NCI-H524 treated with DMSO at 0.1 percent for 48 hours (cell line): ENCODE data around the gene CHST12.
"Not testable (repeated sequence)": the region's sequence is repeated elsewhere in the genome, so short reads cannot be mapped to it uniquely, and the experiment has no call there.

Source experiments
- DNase-seq: peaks from one replicate; lab custom pipeline; 2025; lab: John Stamatoyannopoulos, UW

Gene CHST12

DNA sequence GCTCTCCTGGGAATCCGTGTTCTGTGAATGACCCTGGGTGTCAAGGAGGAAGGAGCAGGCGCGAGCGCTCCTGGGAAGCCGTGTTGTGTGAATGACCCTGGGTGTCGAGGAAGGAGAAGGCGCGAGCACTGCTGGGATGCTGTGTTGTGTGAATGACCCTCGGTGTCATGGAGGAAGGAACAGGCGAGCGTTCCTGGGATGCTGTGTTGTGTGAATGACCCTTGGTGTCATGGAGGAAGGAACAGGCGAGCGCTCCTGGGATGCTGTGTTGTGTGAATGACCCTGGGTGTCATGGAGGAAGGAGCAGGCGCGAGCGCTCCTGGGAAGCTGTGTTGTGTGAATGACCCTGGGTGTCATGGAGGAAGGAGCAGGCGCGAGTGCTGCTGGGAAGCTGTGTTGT, 25.3 kb upstream of the CHST12 start:
- DNase-seq: not testable (repeated sequence)

DNA sequence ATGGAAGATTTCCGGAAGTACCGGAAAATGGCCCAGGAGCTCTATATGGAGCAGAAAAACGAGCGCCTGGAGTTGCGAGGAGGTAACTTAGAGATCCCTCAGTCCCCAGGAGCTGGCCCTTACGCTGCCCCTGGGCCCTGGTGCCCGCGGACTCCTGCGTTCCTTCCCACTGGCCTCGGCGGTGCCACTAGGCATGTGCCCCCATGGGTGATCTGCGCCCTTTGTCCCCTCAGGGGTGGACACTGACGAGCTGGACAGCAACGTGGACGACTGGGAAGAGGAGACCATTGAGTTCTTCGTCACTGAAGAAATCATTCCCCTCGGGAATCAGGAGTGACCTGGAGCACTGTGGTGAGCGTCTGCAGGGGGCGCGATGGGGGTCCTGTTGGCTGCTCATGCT, 24.2 kb upstream of the CHST12 start:
- no peak for DNase-seq

DNA sequence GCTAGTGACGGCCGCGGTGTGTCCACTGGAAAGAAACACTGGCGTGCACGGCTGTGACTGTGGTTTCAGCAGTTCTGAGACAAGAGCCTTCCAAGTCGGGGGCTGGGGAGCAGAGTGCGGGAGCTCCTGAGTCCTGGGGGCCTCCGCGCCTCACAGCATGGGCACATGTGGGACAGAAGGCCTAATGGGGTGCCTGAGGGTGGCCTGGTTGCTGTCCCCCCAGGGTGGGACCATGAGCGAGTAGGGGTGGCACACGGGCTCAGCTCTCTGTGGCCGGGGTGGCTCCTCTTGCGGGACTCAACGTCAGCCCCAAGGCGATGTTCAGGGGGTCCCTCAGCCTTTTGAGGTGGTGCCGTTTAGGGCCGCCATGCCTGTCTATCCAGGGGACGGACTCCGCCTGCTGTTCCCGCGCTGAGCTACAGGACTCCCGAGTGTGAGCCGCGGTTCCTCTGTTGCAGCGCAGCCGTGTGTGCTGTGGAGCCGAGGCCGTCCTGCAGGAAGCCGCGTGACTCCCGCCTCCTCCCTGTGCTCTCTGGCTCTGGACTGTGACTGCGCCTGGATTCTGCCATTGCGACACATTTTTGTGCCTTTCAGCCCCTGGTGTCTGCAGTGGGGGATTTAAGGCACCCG, 23.5 kb upstream of the CHST12 start:
- DNase-seq: no peak

- DNase-seq: no peak
Observed at GRCh38 chr7:2380461-2380860, 22.9 kb upstream of the CHST12 start.

- DNase-seq: no peak
Observed at GRCh38 chr7:2381227-2381626, 22.2 kb upstream of the CHST12 start.

GRCh38 chr7:2381881-2382509, 21.4 kb upstream of the CHST12 start:
- no peak for DNase-seq

DNA sequence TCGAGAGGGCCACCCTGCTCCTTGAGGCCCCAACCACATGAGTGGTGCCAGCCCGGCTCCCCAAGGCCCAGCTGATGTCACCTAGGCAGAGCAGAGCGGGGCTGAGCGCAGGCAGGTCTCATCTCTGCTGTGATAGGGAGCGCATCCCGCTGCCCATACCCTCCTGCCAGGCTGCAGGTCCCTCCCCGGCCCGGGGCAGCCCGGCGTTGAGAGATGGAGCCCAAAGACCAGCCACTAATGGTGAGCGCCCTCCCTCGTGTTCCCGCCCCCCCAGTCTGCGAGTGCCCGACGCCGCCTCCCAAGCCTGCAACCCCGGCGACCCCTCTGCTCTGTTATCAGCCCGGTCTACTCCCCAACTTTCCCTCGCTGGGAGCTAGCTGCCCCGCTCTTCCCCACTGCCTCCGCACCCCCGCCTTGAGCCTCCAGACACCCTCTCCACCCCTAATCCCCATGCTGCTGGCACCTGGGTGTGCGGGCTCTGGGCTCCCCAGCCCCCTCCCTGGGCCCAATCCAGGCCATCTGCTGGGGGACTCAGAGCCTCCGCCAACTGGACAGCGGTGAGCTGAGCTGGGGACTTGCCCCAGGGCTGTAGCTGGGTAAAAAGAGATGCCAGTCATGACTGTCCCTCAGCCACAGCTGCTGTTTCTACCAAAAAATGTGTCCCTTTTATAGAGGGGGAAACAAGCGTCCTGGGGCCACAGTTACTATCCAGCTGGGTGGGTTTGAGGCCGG, 19.7 kb upstream of the CHST12 start:
- peak; percentile 64 for DNase-seq

GRCh38 chr7:2384354-2385243, 18.8 kb upstream of the CHST12 start:
- DNase-seq: no peak

- DNase-seq: not testable (repeated sequence)
Observed at GRCh38 chr7:2386122-2386521, 17.3 kb upstream of the CHST12 start.

- no peak for DNase-seq
Observed at GRCh38 chr7:2386964-2387669, 16.3 kb upstream of the CHST12 start.

DNA sequence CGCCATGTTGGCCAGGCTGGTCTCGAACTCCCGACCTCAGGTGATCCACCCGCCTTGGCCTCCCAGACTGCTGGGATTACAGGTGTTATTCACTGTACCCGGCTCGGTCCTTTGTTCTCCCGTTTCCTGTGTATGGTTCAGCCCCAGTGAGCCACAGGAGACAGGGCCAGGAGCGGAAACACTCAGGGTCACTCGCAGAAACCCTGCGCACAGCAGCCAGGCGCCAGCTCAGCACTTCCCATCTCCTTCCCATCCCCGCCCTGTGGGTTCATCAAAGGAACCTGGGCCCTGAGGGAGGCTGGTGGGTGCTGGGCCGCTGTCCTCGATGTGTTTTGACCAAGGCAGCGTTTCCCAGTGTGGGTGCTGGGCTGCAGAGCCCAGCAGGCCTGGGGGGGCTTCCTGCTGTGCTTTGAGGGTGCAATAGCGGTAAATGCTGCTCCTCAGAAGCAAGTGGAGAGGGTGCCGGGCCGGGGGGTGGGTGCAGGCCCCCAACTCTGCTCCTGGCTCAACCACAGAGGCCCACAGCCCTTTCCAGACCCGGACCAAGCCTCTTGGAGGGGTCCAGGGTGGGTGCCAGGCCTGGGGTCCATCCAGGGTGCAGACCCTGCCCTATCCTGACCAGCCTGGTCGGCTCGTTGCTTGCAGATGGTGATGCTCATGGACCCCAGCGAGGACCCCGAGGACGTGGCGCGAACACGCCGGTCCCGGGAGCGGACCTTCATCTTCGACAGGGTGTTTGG, 15.3 kb upstream of the CHST12 start:
- DNase-seq: no peak

GRCh38 chr7:2388637-2388954, 14.8 kb upstream of the CHST12 start:
- no peak for DNase-seq

- not testable (repeated sequence) for DNase-seq
Observed at GRCh38 chr7:2390020-2390816, 13.2 kb upstream of the CHST12 start.

DNA sequence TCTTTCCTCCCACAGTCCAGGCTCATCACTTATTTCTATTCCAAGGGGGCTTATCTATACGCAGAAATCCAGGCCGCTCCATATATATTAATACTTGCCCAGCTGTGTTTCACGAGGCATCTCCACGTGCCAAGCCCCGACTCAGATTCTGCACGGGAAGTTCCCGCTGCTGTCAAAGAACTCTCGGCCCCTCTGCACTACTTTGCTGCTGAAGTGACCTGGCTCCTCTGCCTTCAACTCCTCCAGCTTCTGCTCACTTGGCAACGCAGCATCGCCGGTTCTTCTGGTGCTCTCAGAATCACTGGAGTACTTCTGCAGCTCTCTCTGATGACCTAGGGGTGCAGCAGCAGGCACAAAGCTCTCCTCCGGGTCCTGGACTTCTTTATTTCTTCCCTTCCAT, 9.7 kb upstream of the CHST12 start:
- no peak for DNase-seq

DNA sequence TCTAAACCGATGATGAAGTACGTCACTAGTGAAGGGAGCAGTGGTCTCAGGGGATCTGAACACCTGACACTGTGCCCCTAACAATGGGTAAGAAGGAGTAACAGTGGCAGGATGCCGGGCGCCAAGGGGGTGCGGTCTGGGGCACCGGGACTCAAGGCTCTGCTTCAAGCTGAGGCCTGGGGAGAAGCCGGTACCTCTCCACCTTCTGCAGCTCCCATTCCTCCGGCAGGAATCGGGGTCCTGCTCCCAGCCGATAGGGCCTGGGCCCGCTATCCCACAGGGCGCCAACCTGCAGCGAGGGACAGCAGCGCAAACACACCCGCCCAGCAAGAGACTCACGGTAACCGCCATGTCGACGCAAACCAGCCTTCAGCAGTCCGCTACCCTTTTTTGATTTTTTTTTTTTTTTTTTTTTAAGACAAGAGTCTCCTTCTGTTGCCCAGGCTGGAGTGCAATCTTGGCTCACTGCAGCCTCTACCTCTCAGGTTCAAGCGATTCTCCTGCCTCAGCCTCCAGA, 8.8 kb upstream of the CHST12 start:
- no peak for DNase-seq

DNA sequence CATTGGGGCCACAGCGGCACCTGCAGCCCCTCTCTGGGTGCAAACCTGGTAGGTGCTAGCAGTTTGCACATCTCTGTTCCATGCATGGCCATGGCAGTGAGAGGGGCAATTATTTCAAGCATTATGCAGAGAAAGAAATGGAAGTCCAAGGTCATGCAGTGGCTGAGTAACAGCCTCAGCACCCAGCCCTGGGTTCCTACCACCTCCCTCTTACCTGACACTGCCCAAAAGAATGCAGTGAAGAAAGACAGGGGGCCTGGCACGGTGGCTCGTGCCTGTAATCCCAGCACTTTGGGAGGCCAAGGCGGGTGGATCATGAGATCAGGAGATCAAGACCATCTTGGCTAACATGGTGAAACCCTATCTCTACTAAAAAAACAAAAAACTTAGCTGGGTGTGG, 4.9 kb upstream of the CHST12 start:
- no peak for DNase-seq

GRCh38 chr7:2399848-2400587, 3.4 kb upstream of the CHST12 start:
- no peak for DNase-seq

GRCh38 chr7:2402687-2403013, 761 bp upstream of the CHST12 start:
- no peak for DNase-seq
